DMS114 treated with DMSO at 0.1 percent for 48 hours (cell line): ENCODE data around the gene RTN4IP1.
A peak's percentile ranks its signal among the peaks of the same experiment; 100 is the strongest.
"Not testable (repeated sequence)": the region's sequence is repeated elsewhere in the genome, so short reads cannot be mapped to it uniquely, and the experiment has no call there.

Experiments used
- DNase-seq: peaks from one replicate; lab custom pipeline; 2025; ENCODE audit not compliant: unreplicated experiment; lab: John Stamatoyannopoulos, UW

Gene RTN4IP1

GRCh38 chr6:106628658-106629102, 618 bp downstream of the RTN4IP1 start:
- DNase-seq = peak; percentile 27

- not testable (repeated sequence) for DNase-seq
Measured at GRCh38 chr6:106627760-106628159, 1.5 kb downstream of the RTN4IP1 start.

- no peak for DNase-seq
Measured at GRCh38 chr6:106626485-106626884, 2.8 kb downstream of the RTN4IP1 start.

GRCh38 chr6:106623039-106623438, 6.3 kb downstream of the RTN4IP1 start:
- DNase-seq = no peak

- no peak for DNase-seq
Measured at GRCh38 chr6:106622412-106622811, 6.9 kb downstream of the RTN4IP1 start.

GRCh38 chr6:106620931-106621672, 8.2 kb downstream of the RTN4IP1 start:
- DNase-seq = no peak

GRCh38 chr6:106619223-106619622, 10.1 kb downstream of the RTN4IP1 start:
- DNase-seq = no peak

- DNase-seq = no peak
Measured at GRCh38 chr6:106618324-106618723, 11.0 kb downstream of the RTN4IP1 start.

- no peak for DNase-seq
Measured at GRCh38 chr6:106617857-106618256, 11.4 kb downstream of the RTN4IP1 start.

- DNase-seq = no peak
Measured at GRCh38 chr6:106617302-106617701, 12.0 kb downstream of the RTN4IP1 start.

- no peak for DNase-seq
Measured at GRCh38 chr6:106614592-106615257, 14.6 kb downstream of the RTN4IP1 start.

GRCh38 chr6:106614166-106614565, 15.1 kb downstream of the RTN4IP1 start:
- DNase-seq = no peak

- DNase-seq = no peak
Measured at GRCh38 chr6:106613590-106613989, 15.7 kb downstream of the RTN4IP1 start.

- no peak for DNase-seq
Measured at GRCh38 chr6:106612671-106613416, 16.5 kb downstream of the RTN4IP1 start.

GRCh38 chr6:106611030-106611429, 18.3 kb downstream of the RTN4IP1 start:
- no peak for DNase-seq

GRCh38 chr6:106609699-106610098, 19.6 kb downstream of the RTN4IP1 start:
- DNase-seq = no peak

- peak; percentile 43 for DNase-seq
Measured at GRCh38 chr6:106608080-106608668, 21.1 kb downstream of the RTN4IP1 start.

GRCh38 chr6:106600329-106600728, 29.0 kb downstream of the RTN4IP1 start:
- DNase-seq = no peak

GRCh38 chr6:106599440-106599839, 29.9 kb downstream of the RTN4IP1 start:
- DNase-seq = no peak

GRCh38 chr6:106591111-106591825, 38.0 kb downstream of the RTN4IP1 start:
- no peak for DNase-seq

- DNase-seq = not testable (repeated sequence)
Measured at GRCh38 chr6:106588937-106589336, 40.4 kb downstream of the RTN4IP1 start.
